ENCODE data around the gene BMPR1A. TPM values are rescaled to one million over a fixed set of nuclear protein-coding genes. Genes with fewer than 3 reads are reported as not detected.

BMPR1A gene
- total RNA-seq, 1 experiment from 2014 or later: 104 TPM

GRCh38 chr10:86959737-86960002, 203.3 kb downstream of the BMPR1A start:
- Mint-ChIP-seq H3K4me1 (peaks cover 46% of the 10 kb centered on the region), H3K9me3 (no peaks in the 10 kb centered on the region), H3K4me3 (no peak overlapping the region), H3K27ac (no peak overlapping the region), H3K27me3 (ENCODE audit: low read depth) (no peaks in the 10 kb centered on the region), H3K36me3 (no peaks in the 10 kb centered on the region)
- POLR2A ChIA-PET: no interaction called here
- DNase-seq (ENCODE audit: low spot score) (no peak), ATAC-seq (no peak)
- TF ChIP-seq MAX (CRISPR knock-in tag; IDR thresholded peaks at IDR 0.05) (no peak), ZMAT4 (CRISPR knock-in tag; IDR thresholded peaks at IDR 0.05) (no peak), ZNF671 (CRISPR knock-in tag; IDR thresholded peaks at IDR 0.05) (no peak), GRHL2 (CRISPR knock-in tag; IDR thresholded peaks at IDR 0.05; ENCODE audit: insufficient replicate concordance, severe bottlenecking) (no peak), JUN (CRISPR knock-in tag; IDR thresholded peaks at IDR 0.05) (no peak), ZNF138 (CRISPR knock-in tag; conservative IDR thresholded peaks at IDR 0.05) (no peak), GTF2I (CRISPR knock-in tag; conservative IDR thresholded peaks at IDR 0.05) (no peak), TP53 (CRISPR knock-in tag; IDR thresholded peaks at IDR 0.05) (no peak), ELF4 (CRISPR knock-in tag; IDR thresholded peaks at IDR 0.05; ENCODE audit: low read depth) (no peak)
- TF ChIP-seq, protein P1, sequence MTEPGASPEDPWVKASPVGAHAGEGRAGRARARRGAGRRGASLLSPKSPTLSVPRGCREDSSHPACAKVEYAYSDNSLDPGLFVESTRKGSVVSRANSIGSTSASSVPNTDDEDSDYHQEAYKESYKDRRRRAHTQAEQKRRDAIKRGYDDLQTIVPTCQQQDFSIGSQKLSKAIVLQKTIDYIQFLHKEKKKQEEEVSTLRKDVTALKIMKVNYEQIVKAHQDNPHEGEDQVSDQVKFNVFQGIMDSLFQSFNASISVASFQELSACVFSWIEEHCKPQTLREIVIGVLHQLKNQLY (CRISPR knock-in tag; IDR thresholded peaks at IDR 0.05): no peak
- TF ChIP-seq, protein P2, sequence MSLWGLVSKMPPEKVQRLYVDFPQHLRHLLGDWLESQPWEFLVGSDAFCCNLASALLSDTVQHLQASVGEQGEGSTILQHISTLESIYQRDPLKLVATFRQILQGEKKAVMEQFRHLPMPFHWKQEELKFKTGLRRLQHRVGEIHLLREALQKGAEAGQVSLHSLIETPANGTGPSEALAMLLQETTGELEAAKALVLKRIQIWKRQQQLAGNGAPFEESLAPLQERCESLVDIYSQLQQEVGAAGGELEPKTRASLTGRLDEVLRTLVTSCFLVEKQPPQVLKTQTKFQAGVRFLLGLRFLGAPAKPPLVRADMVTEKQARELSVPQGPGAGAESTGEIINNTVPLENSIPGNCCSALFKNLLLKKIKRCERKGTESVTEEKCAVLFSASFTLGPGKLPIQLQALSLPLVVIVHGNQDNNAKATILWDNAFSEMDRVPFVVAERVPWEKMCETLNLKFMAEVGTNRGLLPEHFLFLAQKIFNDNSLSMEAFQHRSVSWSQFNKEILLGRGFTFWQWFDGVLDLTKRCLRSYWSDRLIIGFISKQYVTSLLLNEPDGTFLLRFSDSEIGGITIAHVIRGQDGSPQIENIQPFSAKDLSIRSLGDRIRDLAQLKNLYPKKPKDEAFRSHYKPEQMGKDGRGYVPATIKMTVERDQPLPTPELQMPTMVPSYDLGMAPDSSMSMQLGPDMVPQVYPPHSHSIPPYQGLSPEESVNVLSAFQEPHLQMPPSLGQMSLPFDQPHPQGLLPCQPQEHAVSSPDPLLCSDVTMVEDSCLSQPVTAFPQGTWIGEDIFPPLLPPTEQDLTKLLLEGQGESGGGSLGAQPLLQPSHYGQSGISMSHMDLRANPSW (CRISPR knock-in tag; conservative IDR thresholded peaks at IDR 0.05; ENCODE audit: low read depth): no peak
- CTCF ChIA-PET: interaction anchor here (0.6 to 13.7 kb wide), 4 partner anchors 9 to 275 kb away, joined by 3 to 462 read pairs (median 19); partner anchors contain the start of gene ADIRF

- ChIA-PET POLR2A (interaction anchor here (0.5 to 1.5 kb wide), 3 partner anchors 10 to 41 kb away, joined by 3 to 5 read pairs (median 5); no protein-coding TSS in a partner anchor), CTCF (interaction anchor here (0.5 to 13.7 kb wide), 20 partner anchors 8 to 560 kb away, joined by 3 to 462 read pairs (median 3); partner anchors contain the start of gene ADIRF)
- peak; percentile 69 for DNase-seq (ENCODE audit: low spot score)
- no peaks in the 10 kb centered on the region for H3K27me3 Mint-ChIP-seq (ENCODE audit: low read depth)
- ATAC-seq: peak; percentile 70
- no peak overlapping the region for H3K4me3 Mint-ChIP-seq
- peaks cover 41% of the 10 kb centered on the region for H3K4me1 Mint-ChIP-seq
- no peaks in the 10 kb centered on the region for H3K36me3 Mint-ChIP-seq
- H3K27ac Mint-ChIP-seq: 0 out of 2 replicates have a peak overlapping the region, but pooled peaks have one; percentile 1
- no peaks in the 10 kb centered on the region for H3K9me3 Mint-ChIP-seq
- TF ChIP-seq USF2 (CRISPR knock-in tag; IDR thresholded peaks at IDR 0.05): peak; percentile 11; the same call in 1 of the 2 replicates
- TF ChIP-seq, protein P3, sequence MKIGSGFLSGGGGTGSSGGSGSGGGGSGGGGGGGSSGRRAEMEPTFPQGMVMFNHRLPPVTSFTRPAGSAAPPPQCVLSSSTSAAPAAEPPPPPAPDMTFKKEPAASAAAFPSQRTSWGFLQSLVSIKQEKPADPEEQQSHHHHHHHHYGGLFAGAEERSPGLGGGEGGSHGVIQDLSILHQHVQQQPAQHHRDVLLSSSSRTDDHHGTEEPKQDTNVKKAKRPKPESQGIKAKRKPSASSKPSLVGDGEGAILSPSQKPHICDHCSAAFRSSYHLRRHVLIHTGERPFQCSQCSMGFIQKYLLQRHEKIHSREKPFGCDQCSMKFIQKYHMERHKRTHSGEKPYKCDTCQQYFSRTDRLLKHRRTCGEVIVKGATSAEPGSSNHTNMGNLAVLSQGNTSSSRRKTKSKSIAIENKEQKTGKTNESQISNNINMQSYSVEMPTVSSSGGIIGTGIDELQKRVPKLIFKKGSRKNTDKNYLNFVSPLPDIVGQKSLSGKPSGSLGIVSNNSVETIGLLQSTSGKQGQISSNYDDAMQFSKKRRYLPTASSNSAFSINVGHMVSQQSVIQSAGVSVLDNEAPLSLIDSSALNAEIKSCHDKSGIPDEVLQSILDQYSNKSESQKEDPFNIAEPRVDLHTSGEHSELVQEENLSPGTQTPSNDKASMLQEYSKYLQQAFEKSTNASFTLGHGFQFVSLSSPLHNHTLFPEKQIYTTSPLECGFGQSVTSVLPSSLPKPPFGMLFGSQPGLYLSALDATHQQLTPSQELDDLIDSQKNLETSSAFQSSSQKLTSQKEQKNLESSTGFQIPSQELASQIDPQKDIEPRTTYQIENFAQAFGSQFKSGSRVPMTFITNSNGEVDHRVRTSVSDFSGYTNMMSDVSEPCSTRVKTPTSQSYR (CRISPR knock-in tag; IDR thresholded peaks at IDR 0.05): no peak
- no peak for TF ChIP-seq JUN (CRISPR knock-in tag; IDR thresholded peaks at IDR 0.05)
- TF ChIP-seq, protein P4, sequence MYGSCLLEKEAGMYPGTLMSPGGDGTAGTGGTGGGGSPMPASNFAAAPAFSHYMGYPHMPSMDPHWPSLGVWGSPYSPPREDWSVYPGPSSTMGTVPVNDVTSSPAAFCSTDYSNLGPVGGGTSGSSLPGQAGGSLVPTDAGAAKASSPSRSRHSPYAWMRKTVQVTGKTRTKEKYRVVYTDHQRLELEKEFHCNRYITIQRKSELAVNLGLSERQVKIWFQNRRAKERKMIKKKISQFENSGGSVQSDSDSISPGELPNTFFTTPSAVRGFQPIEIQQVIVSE (CRISPR knock-in tag; IDR thresholded peaks at IDR 0.05; ENCODE audit: borderline replicate concordance): no peak
- TF ChIP-seq, protein P5, sequence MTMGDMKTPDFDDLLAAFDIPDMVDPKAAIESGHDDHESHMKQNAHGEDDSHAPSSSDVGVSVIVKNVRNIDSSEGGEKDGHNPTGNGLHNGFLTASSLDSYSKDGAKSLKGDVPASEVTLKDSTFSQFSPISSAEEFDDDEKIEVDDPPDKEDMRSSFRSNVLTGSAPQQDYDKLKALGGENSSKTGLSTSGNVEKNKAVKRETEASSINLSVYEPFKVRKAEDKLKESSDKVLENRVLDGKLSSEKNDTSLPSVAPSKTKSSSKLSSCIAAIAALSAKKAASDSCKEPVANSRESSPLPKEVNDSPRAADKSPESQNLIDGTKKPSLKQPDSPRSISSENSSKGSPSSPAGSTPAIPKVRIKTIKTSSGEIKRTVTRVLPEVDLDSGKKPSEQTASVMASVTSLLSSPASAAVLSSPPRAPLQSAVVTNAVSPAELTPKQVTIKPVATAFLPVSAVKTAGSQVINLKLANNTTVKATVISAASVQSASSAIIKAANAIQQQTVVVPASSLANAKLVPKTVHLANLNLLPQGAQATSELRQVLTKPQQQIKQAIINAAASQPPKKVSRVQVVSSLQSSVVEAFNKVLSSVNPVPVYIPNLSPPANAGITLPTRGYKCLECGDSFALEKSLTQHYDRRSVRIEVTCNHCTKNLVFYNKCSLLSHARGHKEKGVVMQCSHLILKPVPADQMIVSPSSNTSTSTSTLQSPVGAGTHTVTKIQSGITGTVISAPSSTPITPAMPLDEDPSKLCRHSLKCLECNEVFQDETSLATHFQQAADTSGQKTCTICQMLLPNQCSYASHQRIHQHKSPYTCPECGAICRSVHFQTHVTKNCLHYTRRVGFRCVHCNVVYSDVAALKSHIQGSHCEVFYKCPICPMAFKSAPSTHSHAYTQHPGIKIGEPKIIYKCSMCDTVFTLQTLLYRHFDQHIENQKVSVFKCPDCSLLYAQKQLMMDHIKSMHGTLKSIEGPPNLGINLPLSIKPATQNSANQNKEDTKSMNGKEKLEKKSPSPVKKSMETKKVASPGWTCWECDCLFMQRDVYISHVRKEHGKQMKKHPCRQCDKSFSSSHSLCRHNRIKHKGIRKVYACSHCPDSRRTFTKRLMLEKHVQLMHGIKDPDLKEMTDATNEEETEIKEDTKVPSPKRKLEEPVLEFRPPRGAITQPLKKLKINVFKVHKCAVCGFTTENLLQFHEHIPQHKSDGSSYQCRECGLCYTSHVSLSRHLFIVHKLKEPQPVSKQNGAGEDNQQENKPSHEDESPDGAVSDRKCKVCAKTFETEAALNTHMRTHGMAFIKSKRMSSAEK (CRISPR knock-in tag; IDR thresholded peaks at IDR 0.05; ENCODE audit: borderline replicate concordance): no peak
- TF ChIP-seq FOXK1 (CRISPR knock-in tag; IDR thresholded peaks at IDR 0.05): 0 out of 2 replicates have a peak, but pooled peaks have one; percentile 1
- TF ChIP-seq SMAD4 (CRISPR knock-in tag; IDR thresholded peaks at IDR 0.05): no peak
- TF ChIP-seq ZNF423 (CRISPR knock-in tag; IDR thresholded peaks at IDR 0.05): no peak
- TF ChIP-seq MXD4 (CRISPR knock-in tag; IDR thresholded peaks at IDR 0.05; ENCODE audit: borderline replicate concordance): no peak
- no peak for TF ChIP-seq NFATC4 (CRISPR knock-in tag; IDR thresholded peaks at IDR 0.05)
These were observed 203.8 kb downstream of the BMPR1A start for GRCh38 chr10:86960003-86960862.
